ENCODE measurements around the gene TATDN2.

The TATDN2 gene

DNA sequence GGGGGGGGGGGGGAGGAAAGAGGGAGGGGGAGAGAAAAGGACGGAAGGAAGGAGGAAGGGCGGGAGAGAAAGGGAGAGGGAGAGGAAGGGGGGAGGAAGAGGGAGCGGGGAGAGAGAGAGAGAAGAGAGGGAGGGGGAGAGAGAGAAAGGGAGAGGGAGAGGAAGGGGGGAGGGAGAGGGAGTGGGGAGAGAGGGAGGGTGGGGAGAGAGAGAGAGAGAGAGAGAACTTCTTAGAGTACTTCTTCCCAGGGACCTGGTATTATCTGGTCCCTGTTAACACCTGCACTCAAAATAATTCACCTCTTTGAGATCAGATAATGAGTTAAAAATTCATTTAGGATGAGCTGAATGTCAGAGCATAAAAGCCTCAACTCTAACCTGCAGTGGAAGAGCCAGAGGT, 71.5 kb downstream of the TATDN2 start:
- DNase-seq (ENCODE audit: low read depth): no peak

DNA sequence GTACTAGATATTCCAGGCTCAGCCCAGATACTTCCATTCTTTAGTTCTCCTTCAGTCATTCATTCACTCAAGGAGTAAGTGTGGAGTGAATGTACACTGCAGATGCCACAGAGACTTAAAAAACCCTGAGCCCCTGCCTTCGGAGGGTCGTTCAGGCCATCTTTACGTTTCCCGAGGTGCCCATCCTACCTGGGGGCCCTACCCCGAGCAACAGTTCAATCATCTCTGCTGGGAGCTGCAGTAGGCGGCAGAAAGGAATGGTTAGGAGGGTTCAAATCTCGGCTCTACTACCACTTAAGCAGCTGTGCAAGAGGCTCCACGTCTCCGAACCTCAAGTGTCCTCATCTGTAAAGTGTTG, 72.0 kb downstream of the TATDN2 start:
- DNase-seq (ENCODE audit: low read depth): no peak

DNA sequence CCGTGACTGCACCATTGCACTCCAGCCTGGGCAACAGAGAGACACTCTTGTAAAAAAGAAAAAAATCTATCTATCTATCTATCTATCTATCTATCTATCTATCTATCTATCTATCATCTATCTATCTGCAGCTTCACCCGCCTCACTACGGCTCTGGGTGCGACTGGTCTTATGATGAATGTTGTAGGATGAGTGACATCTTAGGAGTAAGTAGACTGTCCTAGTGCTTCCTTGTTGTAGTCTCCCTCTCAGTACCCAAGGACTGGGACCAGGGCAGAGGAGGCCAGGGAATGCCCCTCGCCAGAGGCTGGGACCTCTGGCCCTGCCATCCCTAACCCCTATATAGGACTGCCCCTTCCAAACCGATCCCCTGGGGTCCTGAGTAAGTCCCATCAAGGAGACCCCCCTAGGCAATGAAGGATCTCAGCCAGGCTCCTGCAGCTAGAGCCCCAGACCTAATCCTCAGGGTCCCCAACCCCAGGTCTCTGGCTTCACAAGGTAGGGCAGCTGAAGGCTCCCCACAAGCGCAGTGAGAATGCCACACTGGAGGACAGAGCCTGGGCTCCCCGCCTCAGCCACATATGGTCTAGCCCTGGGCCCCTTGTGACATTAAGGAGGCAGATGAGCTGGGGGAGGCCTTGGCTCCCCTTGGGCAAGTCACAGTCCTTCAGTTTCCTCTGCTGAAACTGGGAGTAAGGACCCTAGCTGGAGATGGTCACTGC, 73.5 kb downstream of the TATDN2 start:
- no peak for DNase-seq (ENCODE audit: low read depth)

DNA sequence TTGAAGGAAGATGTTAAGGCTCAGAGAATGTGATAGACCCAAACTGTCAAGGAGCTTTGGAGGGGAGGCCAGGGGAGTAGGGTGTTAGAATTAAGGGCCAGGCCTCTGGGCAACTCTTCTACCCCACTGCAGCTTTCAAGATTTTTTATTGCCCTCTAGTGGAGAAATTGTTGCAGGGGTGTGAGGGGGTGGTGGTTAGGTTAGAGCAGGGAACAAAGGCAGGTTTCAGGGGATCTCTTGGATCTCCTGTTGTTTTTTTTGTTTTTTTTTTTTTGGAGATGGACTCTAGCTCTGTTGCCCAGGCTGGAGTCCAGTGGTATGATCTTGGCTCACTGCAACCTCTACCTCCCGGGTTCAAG, 74.1 kb downstream of the TATDN2 start:
- DNase-seq (ENCODE audit: low read depth): no peak

DNA sequence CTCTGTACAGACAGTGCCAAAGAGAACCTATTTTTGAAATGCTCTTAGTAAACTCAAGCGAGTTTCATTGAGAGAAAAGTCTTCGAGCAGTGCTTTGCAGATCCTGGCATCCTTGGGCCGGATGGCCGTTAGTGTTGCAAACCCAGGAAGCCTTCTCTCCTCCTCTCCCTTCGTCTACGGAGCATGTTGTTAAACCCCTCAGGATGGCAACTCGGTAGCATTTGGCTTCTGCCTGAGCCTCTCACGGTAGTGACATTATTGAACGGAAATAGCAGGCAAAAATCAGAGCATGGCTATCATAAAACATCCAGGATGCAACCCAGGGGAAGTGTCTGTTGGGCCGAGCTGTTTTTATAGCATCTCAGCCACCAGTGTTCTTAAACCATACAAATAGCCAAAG, 79.3 kb downstream of the TATDN2 start:
- DNase-seq (ENCODE audit: low read depth): no peak

DNA sequence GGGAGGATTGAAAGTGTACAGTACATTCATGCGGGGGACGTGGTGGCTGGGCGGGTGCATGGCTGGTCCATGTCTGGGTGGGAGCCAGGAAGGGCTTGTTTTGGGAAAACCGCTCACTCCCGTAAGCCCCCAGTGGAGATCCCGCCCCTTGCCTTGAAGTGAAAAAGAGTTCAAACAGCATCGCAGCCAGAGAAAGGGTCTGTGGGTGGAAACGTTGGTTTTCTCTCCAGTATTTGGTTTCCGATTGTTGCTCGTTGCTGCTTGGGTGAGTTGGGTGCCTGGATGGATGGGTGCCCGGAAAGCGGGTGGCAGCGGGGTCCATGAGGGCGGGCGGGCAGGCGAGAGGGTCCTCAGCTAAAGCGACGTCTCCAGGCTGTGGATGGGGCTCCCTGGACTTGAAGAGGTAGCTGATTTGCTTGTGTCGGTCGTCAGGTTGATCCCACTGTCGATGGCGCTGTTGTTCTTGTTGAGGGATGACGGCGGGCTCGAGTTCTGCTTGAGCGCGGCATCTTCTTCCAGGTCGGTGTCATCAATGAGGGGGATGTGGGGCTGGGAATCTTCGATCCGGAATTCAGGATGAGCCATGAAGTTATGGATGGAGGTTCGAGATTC, 80.3 kb downstream of the TATDN2 start:
- DNase-seq (ENCODE audit: low read depth): no peak

DNA sequence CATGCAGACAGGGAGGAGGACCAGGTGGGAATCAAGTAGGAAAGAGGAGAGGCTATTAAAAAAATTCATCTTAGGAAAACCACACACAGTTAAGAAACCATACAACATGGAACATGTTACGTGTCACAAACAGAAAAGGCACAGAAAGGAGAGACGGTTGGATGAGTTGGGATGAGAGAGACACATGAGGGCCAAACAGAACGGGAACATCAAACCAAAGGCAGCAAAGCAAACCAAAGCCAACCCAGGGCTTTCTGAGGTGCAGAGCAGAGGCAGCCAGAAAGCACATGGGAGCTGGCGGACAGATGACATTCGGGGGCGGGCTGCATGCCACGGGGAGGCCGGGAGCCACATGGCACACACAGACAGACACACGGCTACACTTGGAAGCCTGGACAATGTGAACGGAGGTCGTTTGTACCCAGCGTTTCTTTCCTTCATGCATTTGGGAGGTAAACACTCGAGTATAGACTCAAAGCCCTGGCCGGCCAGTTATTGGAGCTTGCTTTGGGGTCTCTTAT, 81.3 kb downstream of the TATDN2 start:
- DNase-seq (ENCODE audit: low read depth): no peak

DNA sequence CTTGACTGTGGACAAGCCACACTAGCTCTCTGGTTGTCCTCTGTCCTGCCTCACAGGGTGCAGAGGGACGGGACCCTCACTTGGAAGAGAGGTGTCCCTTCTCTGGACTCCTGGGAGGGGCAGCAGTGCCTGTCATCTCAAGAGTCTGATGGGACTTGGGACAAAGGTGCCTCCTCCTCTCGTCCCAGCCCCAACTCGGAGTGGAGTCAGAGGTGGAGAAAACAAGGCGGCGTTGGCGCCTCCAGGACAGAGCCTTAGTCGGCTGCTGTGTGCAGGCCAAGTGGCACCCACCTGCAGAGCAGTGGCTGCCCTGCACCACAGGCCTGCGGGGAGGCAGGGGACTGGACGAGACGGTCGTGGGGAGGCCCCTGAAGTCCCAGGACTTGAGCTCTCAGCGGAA, 82.1 kb downstream of the TATDN2 start:
- no peak for DNase-seq (ENCODE audit: low read depth)

Data from GM04503 (cell line).